Aortic smooth muscle cell (primary cell): ENCODE results near the gene G3BP1. TPM values are rescaled to one million over a fixed set of nuclear protein-coding genes. Genes with fewer than 3 reads are reported as not detected.

Experiments used
- total RNA-seq: library from RNA; depleted of rRNA; stranded (reverse); fragments of >200 nt; gene quantifications from 2 replicates; pipeline ENCODE4 v1.2.3, GENCODE V29; 2014

The G3BP1 gene
- 151 and 166 TPM in 2 replicates for total RNA-seq

GRCh38 chr5:151771259-151772028, at the start of gene G3BP1:
TSS of gene G3BP1 (plus strand) at chr5:151771954. CDS start at chr5:151786621, 14,667 bp downstream.

GRCh38 chr5:151758430-151759241, 13.1 kb upstream of the G3BP1 start, which contains the start of gene ATOX1:
TSS of gene ATOX1 (minus strand) at chr5:151758631. CDS start at chr5:151758551, 80 bp downstream.

Other genes starting within 250 kb of the G3BP1 start
- gene FAT2, start 180.6 kb upstream of the G3BP1 start, total RNA-seq = under 0.01 and 0.13 TPM in 2 replicates
- 877 and 1,916 TPM in 2 replicates for gene SPARC, start 85.0 kb upstream of the G3BP1 start, total RNA-seq
- 94.9 and 106 TPM in 2 replicates for gene ATOX1, start 13.3 kb upstream of the G3BP1 start, total RNA-seq
- gene GLRA1, start 152.9 kb downstream of the G3BP1 start, total RNA-seq = not detected in 2 replicates